T-helper 17 cell (primary cell): ENCODE data around the gene AP3S2. TPM values are rescaled to one million over a fixed set of nuclear protein-coding genes. Genes with fewer than 3 reads are reported as not detected.
"Not testable (repeated sequence)": the region's sequence is repeated elsewhere in the genome, so short reads cannot be mapped to it uniquely, and the experiment has no call there.

Experiments used
- ATAC-seq: fragments of 150-1000 bp; cut with Tn5 transposase; 2 replicates; pipeline ENCODE4 v1.10.0; 2021; ENCODE audit warnings: mild to moderate bottlenecking, moderate library complexity
- DNase-seq, 3 donors: peaks; one replicate each; pipeline versions ENCODE4 v3.0.0 to v3.0.0-alpha.2; 2020 to 2021
- H3K9me3 ChIP-seq: one replicate; pipeline ENCODE4 v1.7.0; 2013; ENCODE audit warnings: low read length, mild to moderate bottlenecking; ENCODE audit not compliant: control insufficient read depth, poor library complexity, severe bottlenecking
- H3K27ac Mint-ChIP-seq: one replicate; pipeline ENCODE4 v1.8.0; 2022; ENCODE audit warnings: mild to moderate bottlenecking, moderate library complexity, mixed read lengths
- H3K27me3 Mint-ChIP-seq: one replicate; pipeline ENCODE4 v1.8.0; 2022; ENCODE audit warnings: mixed read lengths
- H3K36me3 Mint-ChIP-seq: one replicate; pipeline ENCODE4 v1.8.0; 2022; ENCODE audit warnings: low read depth, mixed read lengths
- H3K4me1 Mint-ChIP-seq: one replicate; pipeline ENCODE4 v1.8.0; 2022; ENCODE audit warnings: mild to moderate bottlenecking, mixed read lengths
- H3K4me3 Mint-ChIP-seq: one replicate; pipeline ENCODE4 v1.8.0; 2022; ENCODE audit warnings: mild to moderate bottlenecking, moderate library complexity, mixed read lengths
- total RNA-seq, 4 donors: library from RNA in 2 of 4; stranded (reverse) in 2 of 4; gene quantifications; one replicate each; pipeline ENCODE4 v1.2.3 and lab custom pipeline; 2022 to 2026

Gene AP3S2
- 10 to 100 TPM; 28.0 to 29.1 TPM for total RNA-seq
- 8.5 to 11.7 reads per million in 2 donors for total RNA-seq (lab: John Stamatoyannopoulos, UW)

DNA sequence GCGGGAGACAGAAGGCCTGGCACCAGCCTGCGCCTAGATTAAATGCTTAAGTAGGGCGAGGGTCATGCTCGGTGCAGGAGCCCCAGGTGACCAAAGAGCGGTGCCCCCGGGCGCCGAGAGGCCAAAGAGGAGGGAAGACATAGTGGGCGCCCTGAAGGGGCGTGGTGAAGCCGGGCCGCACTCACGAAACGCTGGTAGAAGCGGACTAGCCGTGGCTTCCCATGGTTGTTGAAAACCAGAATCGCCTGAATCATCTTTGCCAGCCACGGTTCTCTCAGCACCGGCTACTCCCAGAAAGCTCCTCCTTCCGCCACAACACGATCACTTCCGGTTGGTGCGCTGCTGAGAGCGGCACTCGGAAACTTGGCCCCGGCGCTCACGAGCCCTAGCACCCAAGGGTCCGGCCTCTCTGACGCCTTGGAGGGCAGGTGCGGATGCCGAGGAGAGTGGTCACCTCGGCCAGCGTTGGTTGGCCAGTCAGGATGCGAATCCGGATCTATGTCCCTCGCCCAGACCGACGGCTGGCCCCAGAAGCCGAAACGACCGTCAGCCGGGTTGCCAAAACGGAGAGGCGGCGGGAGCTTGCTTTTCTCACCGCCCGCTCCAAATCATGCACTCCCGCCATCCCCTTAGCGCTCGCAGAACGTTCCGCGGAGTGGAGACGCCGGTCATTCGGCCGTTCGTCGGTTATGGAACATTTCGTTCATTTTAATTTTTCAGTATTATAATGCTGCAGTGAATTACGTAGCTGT, at the start of gene AP3S2:
TSS of gene AP3S2 (minus strand) at position 299 of the 752 bp plus-strand sequence. CDS start at position 254, 45 bp downstream.
- peak within 1 kb of the TSS; percentile 96 for H3K27ac Mint-ChIP-seq
- peak; percentile 92 for ATAC-seq
- DNase-seq: peak; percentile 64 to 83 (median 75)
- peak within 1 kb of the TSS; percentile 96 for H3K4me3 Mint-ChIP-seq
- peaks cover 27% of the 10 kb centered on the region for H3K4me1 Mint-ChIP-seq
- no peaks in the 10 kb centered on the region for H3K36me3 Mint-ChIP-seq
- H3K9me3 ChIP-seq: no peaks in the 10 kb centered on the region
- H3K27me3 Mint-ChIP-seq: no peaks in the 10 kb centered on the region

DNA sequence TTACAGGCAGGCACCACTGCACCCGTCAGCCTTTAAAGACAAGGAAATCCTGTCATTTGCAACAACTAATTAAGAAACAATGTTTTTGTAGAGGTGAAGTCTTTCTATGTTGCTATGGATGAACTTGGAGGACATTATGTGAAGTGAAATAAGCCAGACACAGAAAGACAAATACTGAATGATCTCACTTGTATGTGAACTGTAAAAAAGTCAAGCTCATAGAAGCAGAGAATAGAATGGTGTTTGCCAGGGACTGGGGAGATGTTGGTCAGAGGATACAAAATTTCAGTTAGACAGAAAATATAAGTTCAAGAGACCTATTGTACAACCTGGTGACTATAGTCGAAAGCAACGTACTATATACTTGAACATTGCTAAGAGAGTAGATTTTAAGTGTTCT, 46.1 kb upstream of the AP3S2 start:
- H3K9me3 ChIP-seq: no peaks in the 10 kb centered on the region
- Mint-ChIP-seq H3K4me3 (no peak overlapping the region), H3K27ac (no peak overlapping the region), H3K27me3 (peaks cover 5% of the 10 kb centered on the region), H3K4me1 (peaks cover 18% of the 10 kb centered on the region), H3K36me3 (peaks cover 3% of the 10 kb centered on the region)
- no peak for DNase-seq
- ATAC-seq: no peak

DNA sequence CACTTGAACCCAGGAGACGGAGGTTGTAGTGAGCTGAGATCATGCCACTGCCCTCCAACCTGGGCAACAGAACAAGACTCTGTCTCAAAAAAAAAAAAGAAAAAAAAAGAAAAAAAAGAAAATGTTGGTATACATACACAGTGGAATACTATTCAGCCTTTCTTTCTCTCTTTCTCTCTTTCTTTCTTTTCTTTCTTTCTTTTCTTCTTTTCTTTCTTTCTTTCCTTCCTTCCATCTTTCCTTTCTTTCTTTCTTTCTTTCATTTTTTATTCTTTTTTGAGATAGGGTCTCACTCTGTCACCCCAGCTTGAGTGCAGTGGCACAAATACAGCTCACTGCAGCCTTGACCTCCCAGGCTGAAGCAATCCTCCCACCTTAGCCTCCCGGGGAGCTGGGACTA, 45.6 kb upstream of the AP3S2 start:
- not testable (repeated sequence) for H3K27me3 Mint-ChIP-seq, H3K36me3 Mint-ChIP-seq, DNase-seq, ATAC-seq, H3K27ac Mint-ChIP-seq, H3K9me3 ChIP-seq, H3K4me3 Mint-ChIP-seq
- H3K4me1 Mint-ChIP-seq: peaks cover 18% of the 10 kb centered on the region

DNA sequence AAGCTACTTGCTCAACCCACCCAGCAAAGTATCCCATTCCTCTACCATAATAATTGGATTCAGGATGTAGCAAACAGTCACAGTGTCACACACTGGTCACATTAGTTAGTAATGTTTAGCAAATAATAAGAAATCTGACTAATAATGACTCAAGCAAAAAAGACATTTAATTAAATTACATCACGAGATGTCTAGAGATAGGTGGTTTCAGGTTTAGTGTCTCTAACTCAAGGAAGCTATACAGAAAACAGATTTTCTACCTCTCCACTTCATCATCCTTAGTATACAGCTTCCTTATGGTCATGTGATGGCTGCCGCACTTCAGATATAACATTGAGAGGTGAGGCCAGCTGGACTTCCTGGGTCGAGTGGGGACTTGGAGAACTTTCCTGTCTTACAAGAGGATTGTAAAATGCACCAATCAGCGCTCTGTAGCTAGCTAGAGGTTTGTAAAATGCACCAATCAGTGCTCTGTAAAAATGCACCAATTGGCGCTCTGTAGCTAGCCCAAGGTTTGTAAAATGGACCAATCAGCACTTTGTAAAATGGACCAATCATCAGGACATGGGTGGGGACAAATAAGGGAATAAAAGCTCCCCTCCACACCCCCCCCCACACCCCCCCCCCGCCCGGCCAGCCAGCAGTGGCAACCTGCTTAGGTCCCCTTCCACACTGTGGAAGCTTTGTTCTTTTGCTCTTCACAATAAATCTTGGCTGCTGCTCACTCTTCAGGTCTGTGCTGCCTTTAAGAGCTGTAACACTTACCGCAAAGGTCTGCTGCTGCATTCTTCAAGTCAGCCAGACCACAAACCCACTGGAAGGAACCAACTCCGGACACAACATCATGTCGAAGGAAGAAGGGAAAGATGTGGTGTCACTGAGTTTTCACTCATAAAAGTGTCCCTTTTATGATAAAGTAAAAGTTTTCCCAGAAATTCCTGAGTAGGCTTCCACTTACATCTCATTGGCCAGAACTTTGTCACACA, 43.9 kb upstream of the AP3S2 start:
- no peak overlapping the region for H3K4me3 Mint-ChIP-seq
- ATAC-seq (no peak), DNase-seq (no peak)
- peaks cover 20% of the 10 kb centered on the region for H3K4me1 Mint-ChIP-seq
- H3K27ac Mint-ChIP-seq: no peak overlapping the region
- peaks cover 3% of the 10 kb centered on the region for H3K36me3 Mint-ChIP-seq
- H3K27me3 Mint-ChIP-seq: peaks cover 5% of the 10 kb centered on the region
- no peaks in the 10 kb centered on the region for H3K9me3 ChIP-seq

DNA sequence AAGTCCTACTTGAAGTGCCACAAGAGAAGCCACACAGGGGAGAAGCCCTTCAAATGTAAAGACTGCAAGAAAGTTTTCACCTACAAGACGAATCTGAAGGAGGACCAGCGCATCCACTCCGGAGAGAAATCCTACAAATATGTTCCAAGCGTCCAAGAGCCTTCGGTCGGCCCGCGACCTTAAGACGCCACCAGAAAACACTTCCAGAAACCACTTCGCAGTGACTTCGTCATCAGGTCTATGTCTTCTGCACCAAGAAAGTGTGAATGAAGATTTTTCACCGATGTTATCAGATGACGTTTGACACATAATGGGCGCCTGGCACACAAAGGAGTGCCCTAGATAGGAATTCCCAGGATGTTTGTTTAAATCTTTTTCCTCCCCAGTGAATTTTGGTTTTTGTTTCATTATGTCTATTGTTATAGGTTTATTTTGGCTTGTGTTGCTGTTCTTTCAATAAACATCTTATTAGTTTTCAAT, 43.0 kb upstream of the AP3S2 start:
- peaks cover 20% of the 10 kb centered on the region for H3K4me1 Mint-ChIP-seq
- no peak for DNase-seq
- no peak overlapping the region for H3K4me3 Mint-ChIP-seq
- peak overlapping the region; percentile 39 for H3K27ac Mint-ChIP-seq
- H3K27me3 Mint-ChIP-seq: peaks cover 5% of the 10 kb centered on the region
- H3K36me3 Mint-ChIP-seq: no peaks in the 10 kb centered on the region
- no peaks in the 10 kb centered on the region for H3K9me3 ChIP-seq
- ATAC-seq: no peak

DNA sequence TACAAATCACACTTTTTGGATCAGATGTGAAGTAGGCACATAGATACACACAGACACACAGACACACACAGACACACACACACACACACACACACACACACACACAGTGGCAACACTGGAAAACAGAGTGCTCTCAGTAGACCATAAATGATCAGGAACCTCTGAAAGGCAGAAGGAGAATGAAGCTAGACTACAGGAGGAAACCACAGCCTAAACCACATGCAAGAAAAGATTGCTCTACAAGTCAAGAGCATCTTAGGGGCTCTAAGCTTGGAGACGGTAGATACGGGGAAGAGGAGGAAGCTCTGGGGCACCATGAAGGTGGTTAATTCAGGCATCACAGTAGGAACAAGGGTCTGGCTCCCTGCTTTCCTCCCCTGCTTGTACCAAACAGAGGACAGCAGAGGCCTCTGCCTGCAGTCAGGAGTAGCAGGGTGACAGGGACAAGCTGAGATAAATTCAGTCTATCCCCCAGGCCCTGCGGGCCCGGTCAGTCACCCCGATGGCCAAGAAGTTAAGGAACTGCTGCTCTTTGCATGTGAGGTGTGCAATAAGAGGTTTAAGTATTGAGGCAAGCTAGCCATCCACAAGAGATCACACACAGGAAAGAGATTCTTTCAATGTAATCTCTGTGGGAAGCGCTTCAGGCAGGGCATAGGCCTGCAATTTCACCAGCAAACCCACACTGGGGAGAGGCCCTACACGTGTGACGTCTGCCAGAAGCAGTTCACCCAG, 42.4 kb upstream of the AP3S2 start:
- ATAC-seq (peak; percentile 83), DNase-seq (no peak)
- H3K36me3 Mint-ChIP-seq: no peaks in the 10 kb centered on the region
- peak overlapping the region; percentile 41 for H3K27ac Mint-ChIP-seq
- no peaks in the 10 kb centered on the region for H3K9me3 ChIP-seq
- peak overlapping the region; percentile 64 for H3K4me3 Mint-ChIP-seq
- peaks cover 5% of the 10 kb centered on the region for H3K27me3 Mint-ChIP-seq
- peaks cover 20% of the 10 kb centered on the region for H3K4me1 Mint-ChIP-seq

DNA sequence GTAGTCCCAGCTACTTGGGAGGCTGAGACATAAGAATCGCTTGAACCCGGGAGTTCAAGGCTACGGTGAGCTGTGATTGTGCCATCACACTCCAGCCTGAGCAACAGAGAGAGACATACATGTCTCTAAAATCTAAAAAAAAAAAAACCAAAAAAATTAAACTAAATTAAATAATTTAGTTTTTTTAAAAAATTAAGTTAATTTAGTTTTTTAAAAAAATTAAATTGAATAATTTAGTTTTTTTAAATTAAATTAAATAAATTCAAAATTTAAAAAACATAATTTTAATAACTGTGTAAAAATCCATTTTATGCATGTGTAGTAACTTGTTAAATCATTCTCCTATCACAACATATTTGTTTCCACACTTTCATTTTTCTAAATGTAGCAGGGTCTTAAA, 39.1 kb upstream of the AP3S2 start:
- no peak overlapping the region for H3K4me3 Mint-ChIP-seq
- H3K9me3 ChIP-seq: no peaks in the 10 kb centered on the region
- H3K36me3 Mint-ChIP-seq: no peaks in the 10 kb centered on the region
- H3K4me1 Mint-ChIP-seq: peaks cover 16% of the 10 kb centered on the region
- no peak for ATAC-seq
- H3K27me3 Mint-ChIP-seq: no peaks in the 10 kb centered on the region
- H3K27ac Mint-ChIP-seq: no peak overlapping the region
- DNase-seq: no peak

DNA sequence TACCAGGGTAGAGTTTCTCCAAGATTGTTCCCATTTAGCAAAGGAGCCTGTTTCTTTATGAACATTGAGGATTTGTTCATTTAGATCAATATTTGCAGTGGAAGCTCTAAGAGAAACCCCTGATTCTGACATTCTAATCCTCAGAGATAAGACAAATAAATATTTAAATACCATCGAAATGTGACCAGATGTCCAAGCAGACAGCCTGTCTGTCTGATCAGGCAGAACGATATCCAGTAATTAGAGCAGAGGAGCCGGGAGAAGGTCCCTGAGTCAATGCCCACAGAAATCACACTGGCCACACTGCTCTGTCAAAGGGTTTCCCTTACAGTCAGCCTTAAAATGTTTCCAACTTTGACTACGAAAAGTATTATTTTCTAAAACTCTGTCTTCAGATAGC, 34.6 kb upstream of the AP3S2 start:
- no peak for DNase-seq
- Mint-ChIP-seq H3K4me1 (peaks cover 2% of the 10 kb centered on the region), H3K27me3 (no peaks in the 10 kb centered on the region), H3K36me3 (no peaks in the 10 kb centered on the region), H3K27ac (no peak overlapping the region), H3K4me3 (no peak overlapping the region)
- ATAC-seq: no peak
- H3K9me3 ChIP-seq: no peaks in the 10 kb centered on the region

DNA sequence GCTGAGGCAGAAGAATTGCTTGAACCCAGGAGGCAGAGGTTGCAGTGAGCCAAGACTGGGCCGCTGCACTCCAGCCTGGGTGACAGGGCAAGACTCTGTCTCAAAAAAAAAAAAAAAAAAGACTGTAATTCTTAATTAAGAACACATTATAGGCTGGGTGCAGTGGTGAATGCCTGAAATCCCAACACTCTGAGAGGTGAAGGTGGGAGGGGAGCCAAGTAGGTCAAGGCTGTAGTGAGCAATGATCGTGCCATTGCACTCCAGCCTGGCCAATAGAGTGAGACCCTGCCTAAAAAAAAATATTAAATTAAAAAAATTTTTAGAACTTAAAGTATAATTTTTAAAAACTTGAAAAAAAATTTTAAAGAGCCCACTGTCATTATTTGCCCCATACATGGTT, 32.4 kb upstream of the AP3S2 start:
- H3K27ac Mint-ChIP-seq: no peak overlapping the region
- H3K27me3 Mint-ChIP-seq: no peaks in the 10 kb centered on the region
- H3K36me3 Mint-ChIP-seq: no peaks in the 10 kb centered on the region
- no peak for DNase-seq
- ATAC-seq: no peak
- H3K4me3 Mint-ChIP-seq: no peak overlapping the region
- peaks cover 2% of the 10 kb centered on the region for H3K4me1 Mint-ChIP-seq
- H3K9me3 ChIP-seq: no peaks in the 10 kb centered on the region

DNA sequence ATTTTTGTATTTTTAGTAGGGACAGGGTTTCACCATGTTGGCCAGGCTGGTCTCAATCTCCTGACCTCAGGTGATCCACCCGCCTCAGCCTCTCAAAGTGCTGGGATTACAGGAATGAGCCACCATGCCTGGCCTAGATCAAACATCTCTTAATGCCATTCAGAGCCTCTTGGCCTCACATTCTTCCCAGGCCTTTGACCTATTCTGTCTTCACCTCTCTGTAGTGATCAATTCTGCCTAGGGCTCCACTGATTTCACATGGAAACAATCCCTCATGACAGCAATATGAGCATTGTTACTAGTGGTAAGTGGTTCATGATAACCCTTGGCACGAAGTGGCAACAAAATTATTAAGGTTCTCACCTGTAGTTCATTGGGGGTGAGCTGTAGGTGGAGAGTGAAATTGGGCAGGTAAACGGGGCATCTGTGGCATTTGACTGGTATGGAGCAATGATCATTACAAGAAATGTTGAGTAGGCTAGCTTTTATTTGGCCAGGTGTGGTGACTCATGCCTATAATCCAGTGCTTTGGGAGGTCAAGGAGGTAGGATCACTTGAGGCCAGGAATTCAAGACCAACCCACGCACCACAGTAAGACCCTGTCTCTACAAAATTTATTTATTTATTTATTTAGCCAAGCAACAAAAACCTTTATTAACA, 23.8 kb upstream of the AP3S2 start:
- H3K4me1 Mint-ChIP-seq: peaks cover 3% of the 10 kb centered on the region
- H3K27me3 Mint-ChIP-seq: peaks cover 34% of the 10 kb centered on the region
- ATAC-seq (no peak), DNase-seq (no peak)
- no peak overlapping the region for H3K4me3 Mint-ChIP-seq
- H3K9me3 ChIP-seq: no peaks in the 10 kb centered on the region
- H3K36me3 Mint-ChIP-seq: peaks cover 3% of the 10 kb centered on the region
- H3K27ac Mint-ChIP-seq: no peak overlapping the region

DNA sequence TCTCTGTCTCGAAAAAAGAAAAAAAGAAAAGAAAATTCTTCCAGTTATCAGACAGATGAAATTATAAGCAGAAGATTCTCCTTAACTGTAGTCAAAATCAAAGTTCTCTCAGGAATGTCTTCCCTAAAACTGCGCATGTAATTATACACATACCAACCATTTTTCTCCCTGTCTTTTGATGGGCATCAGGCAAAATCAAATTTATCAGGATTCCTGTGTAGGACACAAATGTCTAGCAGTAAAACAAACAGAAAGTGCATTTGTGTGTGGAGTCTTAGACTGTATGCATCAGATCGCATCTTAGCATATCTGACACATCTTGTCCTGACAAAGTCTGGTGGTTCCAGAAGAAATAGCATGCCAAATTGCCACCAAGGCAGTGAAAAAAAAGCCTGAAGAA, 22.9 kb upstream of the AP3S2 start:
- H3K4me1 Mint-ChIP-seq: peaks cover 3% of the 10 kb centered on the region
- no peak overlapping the region for H3K27ac Mint-ChIP-seq
- H3K27me3 Mint-ChIP-seq: peaks cover 41% of the 10 kb centered on the region
- H3K4me3 Mint-ChIP-seq: no peak overlapping the region
- H3K36me3 Mint-ChIP-seq: peaks cover 3% of the 10 kb centered on the region
- no peaks in the 10 kb centered on the region for H3K9me3 ChIP-seq
- ATAC-seq (no peak), DNase-seq (no peak)

DNA sequence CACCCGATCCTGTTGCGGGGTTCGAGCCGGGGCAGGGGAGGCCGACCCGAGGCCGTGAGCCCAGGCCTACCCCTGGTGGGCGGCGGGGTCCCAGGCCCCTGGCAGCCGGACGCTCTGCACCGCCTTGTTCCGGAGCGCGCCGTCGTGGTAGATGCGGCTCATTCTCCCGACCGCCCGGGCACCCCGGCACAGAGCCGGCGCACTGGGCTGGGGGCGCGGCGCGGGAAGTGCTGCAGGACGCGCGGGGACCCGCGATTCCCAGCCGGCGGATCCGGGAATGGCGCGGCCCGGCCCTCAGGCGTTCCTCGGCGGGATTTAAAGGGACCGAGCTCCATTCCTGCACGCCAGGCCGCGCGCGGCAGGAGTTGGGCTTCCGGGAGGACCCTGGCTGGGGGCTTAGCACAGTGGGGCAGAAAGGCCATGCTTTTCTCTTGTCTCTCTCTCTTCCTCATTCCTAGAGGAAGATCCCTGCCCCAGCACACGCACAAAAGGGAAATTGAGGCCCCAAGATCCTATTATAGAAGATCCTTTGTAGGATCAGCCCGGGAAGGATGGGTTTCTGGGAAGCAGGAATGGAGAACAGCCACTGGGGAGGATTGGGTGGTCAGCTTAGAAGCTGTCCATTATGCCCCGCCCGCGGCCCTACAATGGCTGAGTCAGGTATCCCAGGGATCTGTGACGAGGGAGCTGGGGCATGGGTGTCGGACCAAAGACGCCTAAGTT, 19.0 kb upstream of the AP3S2 start, which contains the start of gene ARPIN:
TSS of gene ARPIN (minus strand) at position 279 of the 723 bp plus-strand sequence. CDS start at position 162, 117 bp downstream.
- H3K4me1 Mint-ChIP-seq: peaks cover 6% of the 10 kb centered on the region
- H3K27me3 Mint-ChIP-seq: peaks cover 63% of the 10 kb centered on the region
- no peaks in the 10 kb centered on the region for H3K9me3 ChIP-seq
- H3K27ac Mint-ChIP-seq: no peak within 1 kb of the TSS
- H3K36me3 Mint-ChIP-seq: peaks cover 9% of the 10 kb centered on the region
- DNase-seq (no peak), ATAC-seq (no peak)
- peak within 1 kb of the TSS; percentile 36 for H3K4me3 Mint-ChIP-seq
